GM21737 (cell line): ENCODE results near the gene CD4.

ENCODE experiments used
- ATAC-seq: cut with Tn5 transposase; IDR thresholded peaks from one replicate; pipeline ENCODE4 v1.9.1; 2021; ENCODE audit warnings: mild to moderate bottlenecking, moderate library complexity; ENCODE audit not compliant: unreplicated experiment

Gene CD4

GRCh38 chr12:6842075-6842474, 52.7 kb downstream of the CD4 start:
- no peak for ATAC-seq

DNA sequence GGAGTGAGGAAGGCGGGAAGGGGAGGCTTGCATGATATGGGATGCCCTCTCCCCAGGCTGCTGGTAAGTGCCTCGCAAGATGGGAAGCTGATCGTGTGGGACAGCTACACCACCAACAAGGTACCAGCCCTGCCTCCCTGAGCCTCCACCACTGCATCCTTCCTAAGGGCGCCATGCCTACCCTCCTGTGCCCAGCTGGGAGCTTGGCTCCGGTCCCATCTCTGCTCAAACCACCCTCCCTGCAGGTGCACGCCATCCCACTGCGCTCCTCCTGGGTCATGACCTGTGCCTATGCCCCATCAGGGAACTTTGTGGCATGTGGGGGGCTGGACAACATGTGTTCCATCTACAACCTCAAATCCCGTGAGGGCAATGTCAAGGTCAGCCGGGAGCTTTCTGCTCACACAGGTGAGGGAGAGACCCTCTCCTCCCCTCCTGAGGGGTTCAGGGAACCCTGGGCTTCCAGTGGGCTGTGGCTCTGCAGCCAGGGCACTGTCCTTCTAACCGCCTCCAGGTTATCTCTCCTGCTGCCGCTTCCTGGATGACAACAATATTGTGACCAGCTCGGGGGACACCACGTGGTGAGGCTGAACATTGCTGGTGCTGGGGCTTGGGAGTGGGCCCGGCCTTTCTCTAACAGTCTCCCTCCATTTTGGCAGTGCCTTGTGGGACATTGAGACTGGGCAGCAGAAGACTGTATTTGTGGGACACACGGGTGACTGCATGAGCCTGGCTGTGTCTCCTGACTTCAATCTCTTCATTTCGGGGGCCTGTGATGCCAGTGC, 54.0 kb downstream of the CD4 start:
- no peak for ATAC-seq

GRCh38 chr12:6845395-6845794, 56.1 kb downstream of the CD4 start:
- no peak for ATAC-seq

GRCh38 chr12:6846316-6846869, 57.1 kb downstream of the CD4 start:
- ATAC-seq, result no peak

GRCh38 chr12:6847676-6848075, 58.3 kb downstream of the CD4 start:
- ATAC-seq, result no peak

- no peak for ATAC-seq
Observed at GRCh38 chr12:6849427-6849826, 60.1 kb downstream of the CD4 start.

- no peak for ATAC-seq
Observed at GRCh38 chr12:6849976-6850560, 60.7 kb downstream of the CD4 start.

- no peak for ATAC-seq
Observed at GRCh38 chr12:6850796-6851152, 61.4 kb downstream of the CD4 start.

- ATAC-seq, result peak; percentile 42
Observed at GRCh38 chr12:6851153-6851920, 62.0 kb downstream of the CD4 start, which contains the start of gene CDCA3. TSS of gene CDCA3 (minus strand) at chr12:6851286. CDS start at chr12:6850952, 334 bp downstream.

DNA sequence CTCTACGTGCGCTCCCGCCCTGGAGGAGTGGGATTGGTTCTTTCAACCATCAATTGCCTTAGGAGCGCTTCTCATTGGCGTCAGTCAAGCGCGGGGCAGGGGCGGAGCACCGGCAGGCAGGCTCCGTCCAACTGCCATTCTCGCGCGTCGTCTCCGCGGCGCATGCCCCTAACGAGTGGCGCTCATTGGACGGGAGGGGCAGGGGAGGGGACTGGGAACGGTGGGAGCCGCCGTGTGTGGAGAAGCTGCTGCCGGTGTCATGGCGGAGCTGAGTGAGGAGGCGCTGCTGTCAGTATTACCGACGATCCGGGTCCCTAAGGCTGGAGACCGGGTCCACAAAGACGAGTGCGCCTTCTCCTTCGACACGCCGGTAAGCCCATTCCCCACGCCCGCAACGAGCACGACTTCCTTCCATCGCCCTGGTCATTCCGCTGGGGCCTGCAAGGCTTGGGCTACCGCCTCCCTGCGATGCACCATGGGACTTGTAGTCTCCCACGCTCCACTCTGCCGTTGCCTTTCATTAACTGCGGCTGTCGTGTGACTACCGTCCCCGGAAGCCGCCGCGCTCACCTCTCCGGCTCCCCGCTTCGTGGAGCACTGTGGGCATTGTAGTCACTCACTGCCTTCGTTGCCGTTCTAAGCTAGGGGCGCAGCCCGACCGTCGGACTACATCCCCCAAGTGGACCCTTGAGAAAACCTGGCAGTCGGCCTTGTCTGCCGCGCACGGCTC, 62.8 kb downstream of the CD4 start, which contains the start of gene USP5:
USP5 (plus strand) TSS at position 230 of the 730 bp plus-strand sequence; CDS start at position 260, 30 bp downstream.
- peak; percentile 73 for ATAC-seq

- no peak for ATAC-seq
Observed at GRCh38 chr12:6852651-6853354, 63.5 kb downstream of the CD4 start.

- no peak for ATAC-seq
Observed at GRCh38 chr12:6853626-6854025, 64.3 kb downstream of the CD4 start.

DNA sequence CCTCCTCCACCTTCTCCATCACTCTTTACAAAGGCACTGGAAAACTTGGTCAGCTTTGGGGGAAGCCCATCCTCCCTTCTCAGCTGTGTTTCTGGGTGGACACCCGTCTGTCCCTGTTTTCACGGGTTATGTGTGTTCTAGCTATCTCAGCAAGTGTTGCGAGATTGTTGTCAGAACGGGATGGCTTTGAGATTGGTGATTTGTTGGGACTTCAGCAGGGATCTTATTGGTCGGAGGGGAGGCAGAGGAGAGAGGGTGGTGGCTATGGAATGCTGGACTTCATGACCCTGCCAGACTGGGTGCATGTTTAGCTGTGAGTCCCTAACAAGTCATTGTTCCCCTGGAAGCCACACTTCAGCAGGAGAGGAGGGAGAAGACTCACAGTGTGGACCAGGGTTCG, 64.7 kb downstream of the CD4 start:
- ATAC-seq, result no peak

DNA sequence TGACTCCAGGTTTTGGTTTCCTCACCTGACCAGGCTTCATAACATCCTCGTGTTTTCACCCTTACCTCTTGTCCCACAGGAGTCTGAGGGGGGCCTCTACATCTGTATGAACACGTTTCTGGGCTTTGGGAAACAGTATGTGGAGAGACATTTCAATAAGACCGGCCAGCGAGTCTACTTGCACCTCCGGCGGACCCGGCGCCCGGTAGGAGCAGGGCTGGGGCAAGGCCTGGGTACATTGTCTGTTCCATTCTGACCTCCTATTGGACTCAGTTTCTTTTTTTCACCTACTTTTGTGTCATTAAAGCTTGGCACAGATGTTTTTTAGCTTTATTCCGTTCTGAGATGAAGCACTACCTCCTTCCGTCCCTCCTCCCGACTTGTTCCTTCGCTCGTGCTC, 66.0 kb downstream of the CD4 start:
- no peak for ATAC-seq

GRCh38 chr12:6858799-6859198, 69.5 kb downstream of the CD4 start:
- ATAC-seq, result no peak

GRCh38 chr12:6860116-6860515, 70.8 kb downstream of the CD4 start:
- ATAC-seq, result no peak

DNA sequence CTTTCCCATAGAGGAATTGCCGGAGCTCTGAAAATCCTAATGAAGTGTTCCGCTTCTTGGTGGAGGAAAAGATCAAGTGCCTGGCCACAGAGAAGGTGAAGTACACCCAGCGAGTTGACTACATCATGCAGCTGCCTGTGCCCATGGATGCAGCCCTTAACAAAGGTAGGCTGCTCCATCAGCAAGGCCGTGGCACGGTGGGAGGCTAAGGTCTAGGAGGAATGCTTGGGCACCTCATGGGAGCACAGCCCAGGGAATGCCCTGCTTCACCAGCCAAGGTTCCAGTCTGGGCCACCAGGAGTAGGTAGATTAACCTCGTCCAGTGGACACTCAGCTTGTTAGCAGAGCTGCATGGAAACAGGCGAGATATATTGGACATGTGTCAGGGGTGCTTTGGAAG, 71.6 kb downstream of the CD4 start:
- ATAC-seq, result no peak

- no peak for ATAC-seq
Observed at GRCh38 chr12:6861391-6861790, 72.1 kb downstream of the CD4 start.

DNA sequence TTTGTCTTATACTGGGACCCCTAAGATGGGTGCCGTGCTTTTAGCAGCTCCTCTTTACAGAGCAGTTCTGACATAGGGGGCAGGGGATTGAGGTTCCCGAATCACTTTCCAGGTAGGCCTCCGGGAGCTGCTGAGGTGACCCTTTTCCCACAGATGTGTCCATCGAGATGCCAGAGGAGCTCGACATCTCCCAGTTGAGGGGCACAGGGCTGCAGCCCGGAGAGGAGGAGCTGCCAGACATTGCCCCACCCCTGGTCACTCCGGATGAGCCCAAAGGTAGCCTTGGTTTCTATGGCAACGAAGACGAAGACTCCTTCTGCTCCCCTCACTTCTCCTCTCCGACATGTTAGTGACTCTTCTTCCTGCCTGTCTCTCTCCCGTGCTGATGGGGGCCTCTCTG, 73.7 kb downstream of the CD4 start:
- ATAC-seq, result no peak
